ENCODE measurements around the gene PXMP4.

PXMP4 gene

DNA sequence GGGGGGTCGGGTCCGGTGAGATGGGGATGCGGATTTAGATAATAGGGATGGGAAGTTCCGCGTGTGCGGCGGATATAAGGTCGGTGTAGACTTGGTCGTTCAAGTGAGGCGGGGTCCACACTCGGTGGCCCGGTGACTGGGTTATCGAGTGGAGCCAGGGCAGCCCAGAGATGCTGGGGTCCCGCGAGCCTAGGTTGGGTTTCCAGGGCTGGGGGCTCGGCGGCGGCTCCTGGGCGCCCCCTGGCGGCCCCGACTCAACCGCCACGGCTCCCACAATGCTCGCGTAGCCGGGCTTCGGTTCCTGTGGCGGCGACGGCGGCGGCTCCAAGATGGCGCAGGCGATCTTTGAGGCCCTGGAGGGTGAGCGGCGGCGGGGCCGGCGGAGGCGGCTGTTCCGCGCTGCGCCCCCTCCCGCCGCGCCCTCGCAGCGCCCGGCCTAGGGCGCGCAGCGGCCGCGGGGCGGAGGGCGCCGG lies 11.6 kb upstream of the PXMP4 start, which contains the start of gene ZNF341:
ZNF341 (plus strand) TSS at position 304 of the 473 bp plus-strand sequence; CDS start at position 330, 26 bp downstream.
- DNase-seq, result peak; percentile 90

GRCh38 chr20:33730946-33731692 lies 11.0 kb upstream of the PXMP4 start:
- no peak for DNase-seq

GRCh38 chr20:33729101-33729500 lies 9.0 kb upstream of the PXMP4 start:
- no peak for DNase-seq

- no peak for DNase-seq
Measured at GRCh38 chr20:33728463-33728862, 8.4 kb upstream of the PXMP4 start.

GRCh38 chr20:33727806-33728205 lies 7.7 kb upstream of the PXMP4 start:
- DNase-seq, result no peak

GRCh38 chr20:33727115-33727479 lies 7.0 kb upstream of the PXMP4 start:
- no peak for DNase-seq

GRCh38 chr20:33725607-33726264 lies 5.6 kb upstream of the PXMP4 start:
- DNase-seq, result no peak

- no peak for DNase-seq
Measured at GRCh38 chr20:33724439-33725094, 4.5 kb upstream of the PXMP4 start.

GRCh38 chr20:33721391-33722140 lies 1.5 kb upstream of the PXMP4 start:
- no peak for DNase-seq

- no peak for DNase-seq
Measured at GRCh38 chr20:33719277-33719988, 677 bp downstream of the PXMP4 start.

DNA sequence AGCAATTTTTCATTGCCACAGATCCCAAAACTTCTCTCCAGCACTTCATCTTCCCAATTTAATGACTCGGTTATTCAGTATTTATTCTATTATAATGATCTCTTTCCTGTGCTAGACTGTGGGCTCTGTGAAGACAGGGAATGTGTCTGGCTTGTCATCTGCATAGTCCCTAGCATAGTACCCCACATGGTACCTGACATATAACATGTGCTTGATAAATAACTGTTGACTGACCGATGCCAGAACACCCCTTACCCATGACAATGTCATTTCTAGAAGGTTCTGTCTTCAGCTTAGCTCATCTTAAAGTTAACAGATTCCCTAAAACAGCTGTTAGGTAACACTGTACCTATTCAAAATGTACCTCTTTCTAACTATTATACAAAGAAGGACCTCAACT lies 3.6 kb downstream of the PXMP4 start:
- DNase-seq, result no peak

DNA sequence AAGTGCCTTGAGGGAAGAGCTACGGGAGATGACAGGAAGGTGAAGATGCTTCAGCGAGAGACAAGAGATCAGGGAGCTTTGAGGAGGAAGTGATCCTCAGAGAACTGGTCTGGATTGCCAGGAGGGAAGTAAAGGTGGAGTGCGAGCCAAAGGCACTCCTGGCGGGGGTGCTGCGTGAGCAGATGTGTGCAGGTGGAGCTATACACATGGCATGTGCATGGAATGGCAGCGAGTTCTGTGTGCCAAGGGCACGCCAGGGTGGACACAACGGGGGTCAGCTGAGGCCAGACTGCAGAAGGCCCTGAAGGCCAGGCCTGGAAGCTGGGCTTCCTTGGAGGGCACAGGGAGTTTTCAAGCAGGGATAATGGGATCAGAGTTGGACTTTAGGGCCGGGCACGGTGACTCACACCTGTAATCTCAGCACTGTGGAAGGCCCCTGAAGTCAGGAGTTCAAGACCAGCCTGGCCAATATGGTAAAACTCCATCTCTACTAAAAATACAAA lies 6.2 kb downstream of the PXMP4 start:
- DNase-seq, result no peak

GRCh38 chr20:33711446-33711738 lies 8.7 kb downstream of the PXMP4 start:
- no peak for DNase-seq

DNA sequence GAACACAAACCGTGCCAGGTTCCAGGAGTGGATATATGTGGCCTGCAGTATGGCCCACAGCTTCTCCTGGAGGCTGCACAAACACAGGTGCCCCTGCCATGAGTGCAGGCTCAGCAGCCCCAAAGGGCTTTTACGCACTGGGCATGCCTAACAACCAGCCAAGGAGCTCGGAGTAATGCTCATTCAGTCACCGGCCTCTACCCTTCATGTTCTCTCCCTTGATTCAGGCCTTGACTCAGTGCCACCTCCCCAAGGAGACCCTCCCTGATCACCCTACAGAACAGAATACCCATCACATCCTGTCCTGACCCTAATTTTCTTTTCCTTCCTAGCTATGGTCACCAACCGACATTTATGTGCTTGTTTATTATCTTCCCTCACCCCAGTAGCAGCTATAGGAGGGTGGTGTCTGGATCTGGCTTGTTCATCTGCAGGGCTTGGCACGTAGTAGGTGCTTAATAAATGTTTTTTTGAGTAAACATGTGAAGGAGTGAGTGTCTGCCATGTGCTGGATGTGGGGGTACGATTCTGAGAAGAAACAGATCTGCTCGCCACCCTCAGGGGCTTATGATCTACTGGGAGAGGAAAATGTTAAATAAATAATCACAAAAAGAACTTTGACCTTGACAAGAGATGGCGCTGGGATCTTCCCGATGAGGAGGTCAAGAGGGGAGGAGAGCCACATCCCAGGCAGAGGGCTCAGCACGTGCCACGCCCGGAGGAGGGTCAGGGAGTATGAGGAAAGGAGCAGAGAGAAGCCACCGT lies 9.2 kb downstream of the PXMP4 start:
- DNase-seq, result no peak

GRCh38 chr20:33709905-33710541 lies 10.1 kb downstream of the PXMP4 start:
- DNase-seq, result peak; percentile 35

- peak; percentile 49 for DNase-seq
Measured at GRCh38 chr20:33709398-33709797, 10.7 kb downstream of the PXMP4 start.

- no peak for DNase-seq
Measured at GRCh38 chr20:33707668-33708067, 12.4 kb downstream of the PXMP4 start.

DNA sequence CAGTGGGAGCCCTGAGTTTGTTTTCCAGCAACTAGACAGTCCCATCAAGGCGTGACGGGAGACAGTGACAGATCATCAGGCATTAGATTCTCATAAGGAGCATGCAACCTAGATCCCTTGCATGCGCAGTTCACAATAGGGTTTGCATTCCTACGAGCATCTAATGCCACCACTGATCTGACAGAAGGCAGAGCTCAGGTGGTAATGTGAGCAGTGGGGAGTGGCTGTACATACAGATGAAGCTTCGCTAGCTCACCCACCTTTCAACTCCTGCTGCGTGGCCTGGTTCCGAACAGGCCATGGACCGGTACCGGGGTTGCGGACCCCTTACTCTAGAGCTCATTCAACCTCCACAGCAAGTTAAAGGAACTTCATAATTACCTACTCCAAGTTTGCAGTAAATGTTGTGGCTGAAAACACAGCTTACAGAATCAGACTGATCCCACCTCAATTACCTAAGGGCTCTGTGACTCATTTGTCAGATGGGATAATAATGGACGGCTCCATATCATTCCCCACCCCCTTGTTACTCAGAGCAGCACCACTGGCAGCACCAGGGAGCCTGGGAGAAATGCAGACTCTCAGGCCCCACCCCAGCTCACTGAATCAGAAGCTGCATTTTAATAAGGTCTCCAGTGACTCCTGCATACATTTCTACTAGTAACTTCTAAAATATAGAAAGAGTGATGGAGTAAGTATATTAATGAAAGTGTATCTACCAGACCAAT lies 15.7 kb downstream of the PXMP4 start:
- DNase-seq, result no peak

DNA sequence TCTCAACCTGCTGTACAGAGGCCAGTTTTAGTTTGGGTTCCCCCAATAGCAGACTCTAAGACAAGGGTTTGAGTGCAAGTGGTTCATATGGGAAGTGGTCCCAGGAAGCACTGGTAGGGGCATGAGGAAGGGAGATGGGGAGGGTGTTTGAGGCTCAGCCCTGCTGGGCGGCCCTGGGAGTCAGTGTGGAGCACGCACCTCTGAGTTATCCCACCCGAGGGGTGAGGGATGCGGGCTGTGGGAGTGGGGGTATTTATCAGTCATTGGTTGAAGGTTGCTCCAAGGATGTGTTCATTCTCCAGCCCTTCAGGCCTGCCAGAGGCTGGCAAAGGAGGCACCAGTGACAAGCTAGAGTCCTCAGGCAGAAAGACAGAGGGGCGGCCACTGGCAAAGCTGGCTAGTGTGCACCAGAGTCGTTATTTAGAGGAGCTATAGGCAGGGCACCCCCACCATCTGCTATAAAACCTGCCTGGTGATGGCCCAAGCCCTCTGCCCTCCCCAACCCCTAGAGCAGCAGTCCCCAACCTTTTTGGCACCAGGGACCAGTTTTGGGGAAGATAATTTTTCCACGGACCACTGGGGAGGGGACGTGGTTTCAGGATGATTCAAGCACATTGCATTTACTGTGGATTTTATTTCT lies 16.5 kb downstream of the PXMP4 start:
- DNase-seq, result no peak

- DNase-seq, result no peak
Measured at GRCh38 chr20:33702861-33703260, 17.2 kb downstream of the PXMP4 start.

Data from hematopoietic multipotent progenitor cell treated with erythropoietin and hydrocortisone succinate and interleukin-3 and kit ligand, for 8 days (in vitro differentiated cells).